Measurements from ENCODE around the gene AGPS.

GRCh38 chr2:177413703-177414102 is 21.1 kb downstream of the AGPS start:
- TF ChIP-seq CTCF (IDR thresholded peaks at IDR 0.05) (no peak), POLR2A (IDR thresholded peaks at IDR 0.05) (no peak)
